Activated CD4-positive, alpha-beta T cell treated with anti-CD3 and anti-CD28 coated beads for 1 hour (primary cell): ENCODE data around the gene CYP39A1.
"Not testable (repeated sequence)": the region's sequence is repeated elsewhere in the genome, so short reads cannot be mapped to it uniquely, and the experiment has no call there.

ENCODE experiments used
- DNase-seq: peaks from one replicate; pipeline ENCODE4 v3.0.0-alpha.2; 2020

CYP39A1 gene

DNA sequence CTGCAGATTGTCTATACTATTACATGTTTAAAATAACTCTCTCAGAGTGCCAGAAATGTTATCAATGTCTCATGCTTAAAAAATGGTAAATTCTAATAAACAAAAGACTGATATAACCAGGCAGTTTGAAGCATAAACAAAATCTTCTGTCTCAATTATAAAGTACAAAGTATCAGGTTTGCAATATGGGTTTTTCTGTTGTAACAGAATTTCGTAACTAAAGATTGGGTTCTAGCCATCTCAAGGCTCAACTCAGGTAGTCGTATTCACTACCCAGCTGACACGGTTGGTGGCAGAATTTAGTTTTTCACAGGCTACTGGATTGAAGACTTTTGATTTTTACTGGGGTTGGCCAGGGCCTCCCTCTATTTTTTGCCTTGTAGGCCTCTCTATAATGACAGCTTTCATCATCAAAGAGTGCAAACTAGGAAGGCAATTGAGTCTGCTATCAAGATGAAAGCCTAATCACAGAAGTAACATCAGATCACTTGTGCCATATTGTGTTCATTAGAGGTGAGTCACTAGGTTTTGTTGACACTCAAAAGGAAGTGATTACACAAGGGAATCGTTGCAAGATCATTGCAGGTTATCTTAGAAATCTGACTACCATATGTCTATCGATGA lies 3.6 kb downstream of the CYP39A1 start:
- DNase-seq: no peak

DNA sequence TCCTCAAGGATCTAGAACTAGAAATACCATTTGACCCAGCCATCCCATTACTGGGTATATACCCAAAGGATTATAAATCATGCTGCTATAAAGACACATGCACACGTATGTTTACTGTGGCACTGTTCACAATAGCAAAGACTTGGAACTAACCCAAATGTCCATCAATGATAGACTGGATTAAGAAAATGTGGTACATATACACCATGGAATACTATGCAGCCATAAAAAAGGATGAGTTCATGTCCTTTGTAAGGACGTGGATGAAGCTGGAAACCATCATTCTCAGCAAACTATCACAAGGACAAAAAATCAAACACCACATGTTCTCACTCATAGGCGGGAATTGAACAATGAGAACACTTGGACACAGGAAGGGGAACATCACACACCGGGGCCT lies 4.5 kb downstream of the CYP39A1 start:
- not testable (repeated sequence) for DNase-seq

DNA sequence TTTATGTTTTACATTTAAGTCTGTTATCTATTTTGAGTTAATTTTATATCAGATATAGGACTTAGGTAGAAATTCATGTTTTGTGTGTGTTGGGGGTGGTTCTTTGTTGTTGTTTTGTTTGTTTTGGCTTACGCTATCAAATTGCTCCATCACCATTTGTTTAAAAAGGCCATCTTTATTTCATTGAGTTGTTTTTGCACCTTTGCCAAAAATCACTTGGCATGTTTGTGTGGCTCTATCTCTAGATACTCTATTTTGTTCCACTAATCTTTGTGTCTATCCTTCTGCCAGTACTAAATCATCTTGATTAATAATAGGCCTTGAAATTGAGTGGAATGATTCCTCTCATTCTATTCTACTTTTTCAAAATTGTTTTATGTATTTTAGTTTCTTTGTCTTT lies 7.4 kb downstream of the CYP39A1 start:
- no peak for DNase-seq

DNA sequence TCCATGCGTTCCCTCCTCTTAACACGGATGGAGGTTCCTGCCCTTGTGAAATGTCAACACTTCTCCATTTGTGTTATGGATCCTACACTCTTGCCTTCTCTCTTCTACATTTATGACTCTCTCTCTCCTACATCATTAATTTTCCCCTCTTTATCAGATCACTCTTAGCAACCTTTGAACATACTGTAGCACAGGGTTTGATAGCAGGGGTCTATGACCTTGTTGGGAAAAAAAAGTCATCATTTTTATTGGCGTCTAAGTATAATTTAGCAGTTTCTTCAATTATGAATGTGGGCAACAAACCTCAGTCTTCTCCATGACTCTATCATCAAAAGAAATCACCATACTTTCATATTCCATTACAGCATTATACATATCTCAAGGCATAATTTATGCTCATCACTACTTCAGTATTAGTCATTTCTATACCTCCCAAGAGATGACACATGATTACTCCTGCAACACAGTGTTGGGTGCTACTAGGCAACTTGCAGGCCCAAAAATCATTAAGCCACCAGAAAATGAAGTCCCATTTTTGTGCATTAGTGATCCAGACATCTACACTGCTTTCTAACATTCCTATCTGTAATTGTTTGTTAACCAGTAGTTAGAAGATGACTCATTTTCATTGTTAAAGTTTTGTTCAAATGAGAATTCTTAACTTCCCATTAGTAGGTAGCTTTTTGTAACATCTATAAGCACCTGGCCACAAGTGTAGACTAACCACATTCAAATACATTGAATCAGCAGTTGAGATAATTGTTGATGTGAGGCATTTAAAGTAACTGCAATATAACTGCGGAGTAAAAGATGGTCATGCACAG lies 9.5 kb downstream of the CYP39A1 start:
- no peak for DNase-seq

DNA sequence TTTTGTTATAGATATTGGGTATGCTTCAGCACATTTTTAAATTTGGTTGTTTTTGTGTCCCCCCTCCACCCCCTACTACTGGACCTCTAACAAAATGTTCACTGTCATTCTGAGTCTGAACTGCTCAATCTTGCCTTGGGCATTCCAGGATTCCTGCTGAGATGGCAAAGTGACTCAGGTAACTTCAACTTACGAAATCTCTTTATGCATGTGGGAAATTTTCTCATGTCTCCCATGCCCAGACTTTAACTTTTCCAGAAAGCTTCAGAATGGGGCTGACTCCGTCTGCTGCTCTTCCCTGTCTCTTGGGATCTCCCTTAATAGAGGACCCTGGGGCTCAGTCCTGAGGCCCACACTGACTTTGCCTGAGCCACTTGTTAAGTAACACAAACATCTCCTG lies 14.0 kb downstream of the CYP39A1 start:
- no peak for DNase-seq

DNA sequence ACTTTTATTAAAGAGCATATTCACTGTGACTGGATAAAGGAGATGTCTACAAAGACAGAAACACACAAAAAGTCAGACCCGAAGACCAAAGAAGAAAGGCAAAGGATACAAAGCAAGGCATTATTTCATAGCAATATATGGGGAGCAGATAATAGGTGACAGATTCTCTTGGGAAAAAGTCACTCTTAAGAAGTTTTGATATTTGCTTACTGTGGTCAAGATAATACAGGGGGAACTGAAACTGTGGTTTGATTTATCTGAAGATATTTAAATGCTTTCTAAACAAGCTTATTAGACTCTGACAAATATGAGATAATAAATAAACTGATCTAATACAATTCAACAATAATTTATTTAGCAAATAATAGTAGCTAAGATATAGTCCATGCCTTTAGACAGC lies 14.7 kb downstream of the CYP39A1 start:
- DNase-seq: no peak

DNA sequence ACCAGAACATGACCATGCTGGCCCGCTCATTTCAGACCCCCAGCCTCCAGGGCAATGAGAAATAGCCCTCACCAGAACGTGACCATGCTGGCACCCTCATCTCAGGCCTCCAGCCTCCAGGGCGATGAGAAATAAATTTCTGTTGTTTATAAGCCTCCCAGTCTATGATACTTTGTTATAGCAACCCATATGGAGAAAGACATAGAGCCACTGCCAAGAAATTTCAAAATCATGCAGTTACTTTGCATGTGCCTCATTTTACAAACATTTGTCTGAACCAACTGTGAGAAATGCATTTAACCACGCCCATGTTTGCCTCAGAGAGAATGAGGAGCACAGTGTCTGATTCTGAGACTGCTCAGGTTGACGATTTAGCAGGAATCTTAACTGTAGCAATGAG lies 15.5 kb downstream of the CYP39A1 start:
- DNase-seq: no peak

DNA sequence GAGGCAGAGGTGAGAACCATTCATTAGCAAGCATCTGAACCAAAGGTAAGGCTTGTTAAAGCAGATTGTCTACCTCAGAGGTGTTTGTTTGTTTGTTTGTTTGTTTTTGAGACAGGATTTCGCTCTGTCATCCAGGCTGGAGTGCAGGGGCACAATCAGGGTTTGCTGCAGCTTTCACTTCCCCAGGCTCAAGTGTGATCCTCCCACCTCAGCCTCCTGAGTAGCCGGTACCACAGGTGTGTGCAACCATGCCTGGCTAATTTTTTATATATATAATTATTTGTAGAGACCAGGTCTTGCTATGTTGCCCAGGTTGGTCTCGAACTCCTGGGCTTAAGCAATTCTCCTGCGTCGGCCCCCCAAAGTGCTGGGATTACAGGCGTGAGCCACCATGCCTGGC lies 17.2 kb downstream of the CYP39A1 start:
- DNase-seq: no peak

DNA sequence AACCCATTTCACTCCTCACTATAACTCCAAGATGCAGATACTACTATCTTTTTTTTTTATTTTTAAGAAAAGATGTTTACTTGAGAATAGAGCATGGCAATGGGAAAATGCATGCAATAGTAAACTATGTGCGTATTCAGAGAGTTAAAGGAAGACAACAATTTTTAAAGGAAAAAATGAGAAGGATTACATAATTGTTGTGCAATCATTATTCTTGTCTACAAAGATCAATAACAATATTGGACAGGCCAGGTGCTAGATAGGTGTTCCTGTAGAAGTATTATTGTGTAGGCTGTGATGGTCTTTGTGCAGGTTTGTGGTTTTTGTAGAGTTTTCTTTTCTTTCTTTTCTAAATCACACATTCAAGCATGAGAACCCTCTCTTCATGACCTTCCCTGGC lies 20.6 kb downstream of the CYP39A1 start:
- DNase-seq: no peak

DNA sequence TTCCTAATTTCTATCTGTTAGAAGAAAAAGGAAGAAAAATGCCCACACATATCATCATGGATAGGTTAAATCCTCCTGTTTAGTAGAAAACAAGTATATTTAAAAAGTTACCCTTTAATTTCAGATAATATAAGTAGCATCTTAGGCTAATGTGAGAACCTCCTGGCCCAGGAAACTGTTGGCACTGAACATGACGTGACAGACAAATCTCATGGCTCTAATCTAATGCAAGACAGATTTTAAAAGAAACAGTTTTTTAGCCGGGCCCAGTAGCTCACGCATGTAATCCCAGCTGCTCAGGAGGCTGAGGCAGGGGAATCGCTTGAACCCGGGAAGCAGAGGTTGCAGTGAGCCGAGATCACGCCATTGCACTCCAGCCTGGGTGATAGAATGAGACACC lies 22.9 kb downstream of the CYP39A1 start:
- no peak for DNase-seq

DNA sequence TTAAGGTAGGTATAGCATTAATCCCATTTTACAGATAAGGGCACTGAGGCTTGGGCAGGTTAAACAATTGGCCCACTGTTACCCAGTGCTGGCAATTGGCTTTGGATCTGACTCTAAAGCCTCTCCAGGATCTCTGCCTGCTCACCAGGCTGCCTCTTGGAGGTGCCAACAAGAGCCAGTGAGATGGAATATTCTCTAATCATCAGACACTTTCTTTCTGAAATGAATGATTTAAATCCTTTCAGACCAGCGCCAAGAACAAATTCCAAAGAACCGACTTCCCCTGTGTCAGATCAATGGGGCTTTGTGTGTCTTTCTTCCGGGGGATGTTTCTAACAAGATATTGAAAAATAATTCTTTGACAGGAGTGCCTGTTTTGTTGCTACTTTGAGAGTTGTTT lies 23.6 kb downstream of the CYP39A1 start:
- no peak for DNase-seq

DNA sequence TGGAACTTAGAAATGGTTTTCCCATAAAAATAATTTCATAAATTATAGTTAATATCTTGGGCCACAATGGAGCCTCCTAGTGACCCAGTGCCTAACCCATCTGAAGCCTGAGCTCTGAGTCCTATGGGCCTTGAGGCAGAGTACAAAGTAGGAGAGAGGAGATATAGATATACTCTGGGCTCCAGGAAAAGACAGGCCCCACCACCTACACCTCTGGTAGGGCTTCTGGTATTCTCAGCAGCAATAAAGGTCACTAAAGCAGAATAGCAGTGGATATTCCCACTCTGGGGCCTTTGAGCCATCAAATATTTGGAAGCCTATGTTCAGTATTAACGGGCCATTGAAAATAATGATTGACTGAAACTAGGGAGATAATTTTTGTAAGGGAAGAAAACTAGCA lies 24.1 kb downstream of the CYP39A1 start:
- DNase-seq: no peak

DNA sequence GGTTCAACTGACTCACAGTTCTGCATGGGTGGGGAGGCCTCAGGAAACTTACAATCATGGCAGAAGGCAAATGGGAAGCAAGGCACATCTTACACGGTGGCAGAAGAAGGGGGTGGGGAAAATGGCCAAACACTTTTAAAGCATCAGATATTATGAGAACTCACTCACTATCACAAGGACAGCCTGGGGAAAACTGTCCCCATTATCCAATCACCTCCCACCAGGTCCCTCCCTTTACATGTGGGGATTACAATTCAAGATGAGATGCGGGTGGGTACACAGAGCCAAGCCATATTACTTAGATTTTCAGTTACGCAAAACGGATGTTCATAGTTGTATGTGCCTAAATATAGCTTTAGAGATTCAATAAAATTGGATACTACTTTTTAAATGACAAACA lies 25.6 kb downstream of the CYP39A1 start:
- DNase-seq: no peak

DNA sequence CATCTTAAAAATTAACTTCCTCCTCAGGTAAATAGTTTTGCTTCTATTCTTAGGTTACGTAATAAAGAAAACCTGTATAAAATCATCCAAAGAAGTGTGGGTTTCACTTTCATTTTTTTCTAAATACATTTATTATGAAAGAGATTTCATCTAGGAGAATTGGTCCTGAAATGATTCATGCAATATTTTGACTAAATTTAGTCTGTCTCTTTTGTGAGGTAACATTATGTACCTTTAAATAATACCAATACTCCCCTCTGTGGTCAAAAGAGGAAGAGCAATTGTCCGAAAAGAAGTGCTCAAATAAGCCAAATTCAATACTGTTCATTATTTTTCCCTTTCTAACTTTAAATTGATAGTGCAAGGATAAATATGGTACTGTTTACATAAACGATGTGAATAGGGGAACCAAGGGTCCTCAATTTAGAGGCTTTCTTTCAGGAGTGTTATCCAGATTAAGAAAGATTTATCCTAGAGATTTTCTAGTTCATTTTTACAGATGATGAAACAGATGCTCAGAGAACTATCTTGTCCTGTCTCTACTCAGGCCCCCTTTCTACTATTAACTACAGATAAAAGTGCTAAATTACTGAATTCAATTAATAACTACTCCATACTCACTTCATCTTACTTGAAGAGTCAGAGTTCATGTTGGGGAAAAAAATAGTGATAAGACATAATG lies 26.2 kb downstream of the CYP39A1 start:
- no peak for DNase-seq

DNA sequence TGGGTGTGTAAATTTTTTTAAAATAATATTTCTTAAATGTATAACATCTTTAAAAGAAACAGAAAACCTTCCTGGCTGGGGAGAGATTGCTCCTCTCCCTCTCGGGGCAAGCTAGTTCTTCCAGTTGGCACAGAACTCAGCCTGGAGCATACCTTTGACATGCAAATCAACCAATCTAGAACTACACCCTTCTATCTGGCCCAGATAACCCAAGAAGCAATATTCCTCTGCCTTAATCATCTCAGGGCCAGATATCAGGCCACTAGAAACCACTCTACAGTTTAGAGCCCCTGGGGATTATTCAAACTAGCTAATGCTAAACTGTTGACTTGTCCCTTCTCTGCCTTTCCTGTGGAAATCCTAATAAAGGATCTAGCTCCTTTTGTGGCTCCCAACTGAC lies 33.9 kb downstream of the CYP39A1 start:
- no peak for DNase-seq

DNA sequence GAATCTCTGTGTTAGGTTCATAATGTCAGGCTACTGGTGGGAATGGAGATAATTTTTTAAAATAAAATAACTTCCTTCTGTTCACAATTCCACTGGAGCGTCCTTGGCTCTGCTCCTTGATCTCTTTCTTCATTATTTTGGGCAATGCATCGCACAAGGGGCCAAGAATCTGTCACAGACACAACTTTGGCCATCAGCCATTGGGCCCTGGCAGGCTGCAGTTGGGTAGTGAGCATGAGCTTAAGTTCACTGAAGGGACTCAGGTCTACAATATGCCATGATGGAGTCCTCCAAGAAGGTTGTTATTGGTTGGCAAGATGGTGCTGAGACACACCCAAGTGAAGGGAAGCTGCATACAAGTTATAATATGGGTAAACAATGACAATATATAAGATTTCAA lies 40.0 kb downstream of the CYP39A1 start:
- DNase-seq: no peak

DNA sequence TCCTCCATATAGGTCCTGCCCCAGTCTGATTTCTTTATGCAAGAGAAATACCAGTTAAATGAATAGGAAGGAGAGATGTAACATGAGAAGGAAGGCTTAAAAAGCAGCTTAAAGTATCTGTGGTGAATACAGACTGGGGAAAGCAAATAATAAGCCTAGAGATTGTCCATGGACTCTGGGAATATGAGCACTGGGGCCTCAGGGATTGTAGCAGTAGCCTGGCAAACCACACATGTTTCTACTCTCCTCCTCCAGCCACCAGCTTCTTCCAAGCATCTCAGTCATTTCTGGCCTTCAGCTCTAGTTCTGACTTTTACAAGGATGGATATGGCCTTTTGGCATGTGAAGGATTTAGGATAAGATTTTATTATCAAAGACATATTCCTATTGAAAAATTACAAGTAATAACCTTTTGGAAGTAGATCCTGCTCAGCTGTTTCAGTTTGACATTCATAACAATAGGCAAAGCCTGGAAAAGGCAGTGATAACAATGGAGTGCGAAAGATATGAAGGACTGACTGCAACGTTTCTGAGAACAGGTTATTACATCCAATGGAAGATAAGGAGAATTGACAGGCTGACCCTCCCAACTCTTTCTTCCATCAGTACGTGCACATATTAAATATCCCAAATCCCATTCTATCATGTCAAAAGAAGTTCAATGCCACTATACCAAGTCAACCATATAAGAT lies 41.6 kb downstream of the CYP39A1 start:
- no peak for DNase-seq

DNA sequence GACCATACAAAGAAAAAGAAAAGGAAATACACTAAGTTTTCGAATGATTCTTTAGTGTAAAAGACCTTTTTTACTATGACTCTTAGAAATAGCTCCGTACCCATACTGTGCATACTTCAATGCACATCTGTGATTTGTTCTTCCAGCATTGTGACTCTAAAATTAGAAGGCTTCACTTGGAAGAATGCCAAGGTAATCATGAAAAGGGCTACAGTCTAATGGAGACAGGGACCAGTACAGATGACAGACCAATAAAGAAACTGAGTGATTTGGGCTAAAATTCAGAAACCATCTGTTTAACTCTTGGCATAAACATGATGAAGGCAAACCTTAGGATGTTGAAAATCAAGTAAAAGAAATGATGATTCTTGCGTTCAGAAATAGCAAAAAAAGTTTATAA lies 46.3 kb downstream of the CYP39A1 start:
- no peak for DNase-seq

DNA sequence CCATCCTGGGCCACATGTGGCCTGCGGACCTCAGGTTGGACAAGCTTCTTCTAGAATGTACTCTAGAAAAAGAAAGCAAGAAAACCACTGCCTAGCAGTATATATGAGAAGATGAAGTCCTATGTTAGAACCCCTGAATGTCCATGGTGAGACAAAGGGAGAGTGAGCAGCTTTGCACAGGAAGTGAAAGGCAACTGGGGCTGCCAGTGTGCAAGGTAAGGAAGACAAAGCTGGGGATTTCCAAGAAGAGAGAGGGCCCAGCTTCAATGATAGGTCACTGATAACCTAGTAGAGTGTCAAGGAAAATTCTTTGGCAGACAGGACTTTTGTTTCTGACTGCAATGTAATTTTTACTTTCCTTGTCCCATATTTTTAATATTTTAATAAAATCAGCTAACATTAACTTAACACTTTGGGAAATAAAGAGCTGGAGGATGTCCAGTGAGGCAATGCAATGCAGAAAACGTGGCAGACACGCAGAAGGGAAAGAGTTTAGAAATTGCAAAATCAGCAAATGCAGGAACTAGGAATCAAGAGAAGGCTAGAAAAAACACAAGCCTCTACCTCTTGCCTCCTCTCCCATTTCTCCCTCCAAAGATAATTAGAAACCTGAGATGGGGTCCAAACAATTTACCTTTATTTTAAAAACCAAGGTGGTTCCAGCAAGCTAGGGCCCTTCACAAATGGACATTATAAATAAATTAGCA lies 47.4 kb downstream of the CYP39A1 start:
- no peak for DNase-seq

DNA sequence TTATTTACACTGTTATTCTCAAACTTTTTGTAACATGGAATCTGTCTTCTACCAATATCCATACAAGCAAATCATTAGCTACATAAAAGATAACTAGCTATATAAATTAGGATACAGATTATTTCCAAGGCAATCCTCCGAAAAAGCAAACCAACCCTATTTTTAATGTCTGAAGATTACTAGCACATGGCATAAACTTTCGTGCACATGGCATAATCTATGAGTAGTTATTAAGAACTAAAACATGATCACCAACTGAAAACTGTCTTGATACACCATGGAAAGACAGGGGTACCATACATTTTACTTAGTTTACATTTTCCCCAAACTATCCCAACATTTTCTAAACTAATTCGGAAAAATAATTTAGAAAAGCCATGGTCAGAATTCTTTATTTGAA lies 54.4 kb downstream of the CYP39A1 start:
- DNase-seq: no peak

DNA sequence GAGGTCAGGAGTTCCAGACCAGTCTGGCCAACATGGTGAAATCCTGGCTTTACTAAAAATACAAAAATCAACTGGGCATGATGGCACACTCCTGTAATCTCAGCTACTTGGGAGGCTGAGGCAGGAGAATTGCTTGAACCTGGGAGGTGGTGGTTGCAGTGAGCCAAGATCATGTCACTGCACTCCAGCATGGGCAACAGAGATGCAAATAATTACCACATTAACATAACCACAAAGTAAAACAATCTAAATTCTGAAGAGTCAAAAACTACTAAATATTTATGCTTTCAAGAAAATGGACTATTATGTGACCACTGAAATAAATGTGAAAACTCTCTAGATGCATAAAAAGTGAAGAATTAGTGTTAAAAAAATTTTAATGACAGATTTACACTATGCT lies 59.9 kb downstream of the CYP39A1 start:
- DNase-seq: no peak

DNA sequence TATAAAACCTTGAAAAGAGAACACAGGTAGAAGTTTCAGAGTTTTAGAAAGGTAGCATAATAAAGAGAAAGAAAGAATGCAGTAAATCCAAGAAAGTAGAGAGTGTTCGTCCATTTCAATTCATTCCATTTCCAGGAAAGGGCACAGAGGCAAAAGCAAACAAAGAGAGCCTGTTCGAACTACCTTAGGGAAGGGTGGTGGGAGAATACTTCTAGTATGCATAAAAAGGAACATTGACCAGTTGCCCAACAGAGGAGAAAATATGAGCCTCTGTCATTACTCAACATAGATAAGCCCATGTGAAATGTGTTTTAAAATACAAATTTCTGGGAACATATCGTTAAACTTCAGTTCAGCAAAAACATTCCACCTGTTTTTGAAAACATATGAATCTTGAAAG lies 60.6 kb downstream of the CYP39A1 start:
- no peak for DNase-seq

DNA sequence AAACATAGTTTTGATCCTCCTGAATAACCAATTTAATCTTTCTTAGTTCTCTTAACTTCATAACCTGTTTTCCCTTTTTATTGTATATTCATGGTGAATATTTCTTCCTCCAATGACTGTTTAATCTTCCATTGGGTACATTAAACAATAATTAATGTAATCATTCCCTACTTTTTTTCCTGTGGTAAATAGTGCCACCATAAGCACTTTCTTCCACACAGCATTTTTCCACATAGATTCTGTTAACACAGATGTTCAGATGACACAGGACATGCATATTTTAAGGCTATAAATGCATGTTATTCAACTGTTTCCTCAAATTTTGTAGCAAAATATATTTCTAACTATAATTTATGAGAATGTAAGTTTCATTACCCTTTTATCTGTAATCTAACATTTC lies 61.9 kb downstream of the CYP39A1 start:
- DNase-seq: no peak
